ENCODE measurements around the gene CAV3. TPM values are rescaled to one million over a fixed set of nuclear protein-coding genes. Genes with fewer than 3 reads are reported as not detected.

Gene CAV3
- total RNA-seq, 1 experiment from 2014 or later = not detected

GRCh38 chr3:8736436-8736835 lies 2.8 kb downstream of the CAV3 start:
- Histone ChIP-seq H3K27me3 (ENCODE audit: insufficient read depth, low read length) (no peaks in the 10 kb centered on the region), H3K4me2 (ENCODE audit: low read length) (no peak overlapping the region), H3K4me1 (ENCODE audit: control insufficient read depth in 1 of 2, insufficient read depth in 2 of 2, low read length in 2 of 2) (peaks cover 31 to 74% of the 10 kb centered on the region in 2 experiments), H4K20me1 (ENCODE audit: insufficient read depth) (no peaks in the 10 kb centered on the region), H3K27ac (ENCODE audit: low read depth, low read length) (no peak overlapping the region), H3K9me3 (ENCODE audit: control insufficient read depth in 1 of 2, insufficient read depth in 1 of 2, low read depth in 1 of 2, low read length in 2 of 2) (no peaks in the 10 kb centered on the region), H3K36me3 (ENCODE audit: control insufficient read depth in 1 of 2, insufficient read depth in 2 of 2, low read length in 2 of 2) (no peaks in the 10 kb centered on the region), H3K9ac (ENCODE audit: low read length) (no peak overlapping the region), H3K9me2 (ENCODE audit: insufficient read depth) (no peaks in the 10 kb centered on the region), H2AFZ (ENCODE audit: low read depth, low read length, poor library complexity, severe bottlenecking) (no peak overlapping the region), H3K79me2 (ENCODE audit: insufficient read depth, low read length) (no peaks in the 10 kb centered on the region), H3K4me3 (replicated peaks in 1 of 2; ENCODE audit: low read depth in 1 of 2, low read length in 2 of 2) (no peak overlapping the region)
- ChIA-PET CTCF (no interaction called here), POLR2A (no interaction called here), RAD21 (ENCODE audit: low non-redundant PET in 1 of 2, low total read pairs in 2 of 2, uncharacterized antibody in 2 of 2, unreplicated experiment in 2 of 2) (no interaction called here)
- no TSS peak for BruUV-seq (replicated peaks)
- intact Hi-C loops (cut with micrococcal nuclease) = no loop called here
- ATAC-seq (no peak), DNase-seq (ENCODE audit: low read depth, low spot score) (no peak)
- TF ChIP-seq ATF3 (IDR thresholded peaks at IDR 0.05) (no peak), EZH2phosphoT487 (IDR thresholded peaks at IDR 0.05; ENCODE audit: borderline replicate concordance) (no peak), ZFX (IDR thresholded peaks at IDR 0.05) (no peak), ZNF274 (IDR thresholded peaks at IDR 0.05; ENCODE audit: low read depth, low read length) (no peak), EZH2 (IDR thresholded peaks at IDR 0.05) (no peak), RAD21 (IDR thresholded peaks at IDR 0.05; ENCODE audit: low read depth) (no peak), ELF1 (IDR thresholded peaks at IDR 0.05; ENCODE audit: borderline replicate concordance, low read depth) (no peak), CEBPB (IDR thresholded peaks at IDR 0.05; ENCODE audit: low read depth) (no peak), POLR2A (IDR thresholded peaks at IDR 0.05; ENCODE audit: borderline replicate concordance, extremely low read depth, insufficient read depth, insufficient read length) (no peak)

- ChIA-PET CTCF (no interaction called here), POLR2A (no interaction called here), RAD21 (ENCODE audit: low non-redundant PET in 1 of 2, low total read pairs in 2 of 2, uncharacterized antibody in 2 of 2, unreplicated experiment in 2 of 2) (no interaction called here)
- H3K27ac ChIP-seq (ENCODE audit: low read depth, low read length) = no peak overlapping the region
- ATAC-seq (no peak), DNase-seq (ENCODE audit: low read depth, low spot score) (no peak)
- H3K4me2 ChIP-seq (ENCODE audit: low read length) = no peak overlapping the region
- H2AFZ ChIP-seq (ENCODE audit: low read depth, low read length, poor library complexity, severe bottlenecking) = no peak overlapping the region
- no peak overlapping the region for H3K4me3 ChIP-seq (replicated peaks in 1 of 2; ENCODE audit: low read depth in 1 of 2, low read length in 2 of 2)
- intact Hi-C loops (cut with micrococcal nuclease) = no loop called here
- no peaks in the 10 kb centered on the region for H4K20me1 ChIP-seq (ENCODE audit: insufficient read depth)
- no peaks in the 10 kb centered on the region for H3K36me3 ChIP-seq (ENCODE audit: control insufficient read depth in 1 of 2, insufficient read depth in 2 of 2, low read length in 2 of 2)
- H3K4me1 ChIP-seq (ENCODE audit: control insufficient read depth in 1 of 2, insufficient read depth in 2 of 2, low read length in 2 of 2) = peaks cover 34 to 79% of the 10 kb centered on the region in 2 experiments
- TF ChIP-seq ATF3 (IDR thresholded peaks at IDR 0.05) = no peak
- no peak for TF ChIP-seq TCF7L2 (IDR thresholded peaks at IDR 0.05; ENCODE audit: borderline replicate concordance, extremely low read depth, insufficient read depth, insufficient read length)
- TF ChIP-seq CBX3 (IDR thresholded peaks at IDR 0.05; ENCODE audit: low read depth) = no peak
- no peak for TF ChIP-seq SIN3A (IDR thresholded peaks at IDR 0.05; ENCODE audit: low read depth)
- TF ChIP-seq EZH2 (IDR thresholded peaks at IDR 0.05) = no peak
- TF ChIP-seq ZNF274 (IDR thresholded peaks at IDR 0.05; ENCODE audit: low read depth, low read length) = no peak
- no peak for TF ChIP-seq FOSL1 (IDR thresholded peaks at IDR 0.05; ENCODE audit: low read depth)
- no peak for TF ChIP-seq ZFX (IDR thresholded peaks at IDR 0.05)
- TF ChIP-seq YY1 (IDR thresholded peaks at IDR 0.05; ENCODE audit: extremely low read depth, insufficient replicate concordance, low read depth, low read length) = no peak
- TF ChIP-seq RAD21 (IDR thresholded peaks at IDR 0.05; ENCODE audit: low read depth) = no peak
- TF ChIP-seq JUND (IDR thresholded peaks at IDR 0.05) = no peak
- no peak for TF ChIP-seq EGR1 (IDR thresholded peaks at IDR 0.05; ENCODE audit: low read depth)
- TF ChIP-seq MAX (IDR thresholded peaks at IDR 0.05) = no peak
- TF ChIP-seq POLR2AphosphoS5 (IDR thresholded peaks at IDR 0.05; ENCODE audit: low read depth, low read length) = no peak
- no peak for TF ChIP-seq EZH2phosphoT487 (IDR thresholded peaks at IDR 0.05; ENCODE audit: borderline replicate concordance)
- H3K79me2 ChIP-seq (ENCODE audit: insufficient read depth, low read length) = no peaks in the 10 kb centered on the region
- no peaks in the 10 kb centered on the region for H3K9me3 ChIP-seq (ENCODE audit: control insufficient read depth in 1 of 2, insufficient read depth in 1 of 2, low read depth in 1 of 2, low read length in 2 of 2)
- BruUV-seq (replicated peaks) = no TSS peak
- H3K27me3 ChIP-seq (ENCODE audit: insufficient read depth, low read length) = no peaks in the 10 kb centered on the region
- no peaks in the 10 kb centered on the region for H3K9me2 ChIP-seq (ENCODE audit: insufficient read depth)
- H3K9ac ChIP-seq (ENCODE audit: low read length) = no peak overlapping the region
These were observed 3.7 kb downstream of the CAV3 start for GRCh38 chr3:8737301-8737700.
